Activated naive CD8-positive, alpha-beta T cell treated with anti-CD3 and anti-CD28 coated beads, Interleukin-2, amount 50 U/mL, for 24 hours (primary cell): ENCODE measurements around the gene MCHR2.

Source experiments
- ATAC-seq: fragments of 150-1000 bp; cut with Tn5 transposase; one replicate; pipeline ENCODE4 v1.10.0; 2021
- DNase-seq: peaks from one replicate; pipeline ENCODE4 v3.0.0; 2021
- H3K27ac Mint-ChIP-seq: one replicate; pipeline ENCODE4 v1.8.0; 2021; ENCODE audit warnings: mild to moderate bottlenecking, mixed read lengths
- H3K27me3 Mint-ChIP-seq: one replicate; pipeline ENCODE4 v1.8.0; 2021; ENCODE audit warnings: mixed read lengths
- H3K36me3 Mint-ChIP-seq: one replicate; pipeline ENCODE4 v1.8.0; 2021; ENCODE audit warnings: low read depth, mixed read lengths
- H3K4me1 Mint-ChIP-seq: one replicate; pipeline ENCODE4 v1.8.0; 2021; ENCODE audit warnings: mixed read lengths
- H3K4me3 Mint-ChIP-seq: one replicate; pipeline ENCODE4 v1.8.0; 2021; ENCODE audit warnings: mild to moderate bottlenecking, moderate library complexity, mixed read lengths
- H3K9me3 Mint-ChIP-seq: one replicate; pipeline ENCODE4 v1.8.0; 2021; ENCODE audit warnings: mixed read lengths

Gene MCHR2

GRCh38 chr6:99873084-99873483 lies 120.9 kb downstream of the MCHR2 start:
- DNase-seq, result no peak
- H3K36me3 Mint-ChIP-seq, result no peaks in the 10 kb centered on the region
- H3K27ac Mint-ChIP-seq, result no peak overlapping the region
- no peaks in the 10 kb centered on the region for H3K4me1 Mint-ChIP-seq
- H3K4me3 Mint-ChIP-seq, result no peak overlapping the region
- H3K9me3 Mint-ChIP-seq, result no peaks in the 10 kb centered on the region
- peaks cover 22% of the 10 kb centered on the region for H3K27me3 Mint-ChIP-seq
- ATAC-seq, result no peak

- H3K27me3 Mint-ChIP-seq, result peaks cover 22% of the 10 kb centered on the region
- ATAC-seq (no peak), DNase-seq (no peak)
- no peak overlapping the region for H3K27ac Mint-ChIP-seq
- H3K4me3 Mint-ChIP-seq, result no peak overlapping the region
- no peaks in the 10 kb centered on the region for H3K9me3 Mint-ChIP-seq
- H3K36me3 Mint-ChIP-seq, result no peaks in the 10 kb centered on the region
- no peaks in the 10 kb centered on the region for H3K4me1 Mint-ChIP-seq
These were observed 122.4 kb downstream of the MCHR2 start for GRCh38 chr6:99871641-99872040.
